PC-3 (cell line): ENCODE data around the gene CDK16.

ENCODE experiments used
- CTCF ChIP-seq: fragments of 300-600 bp; sonication (generic); conservative IDR thresholded peaks from 2 replicates; pipeline ENCODE4 v1.5.1; 2017; ENCODE audit warnings: antibody characterized with exemption, low read depth, mild to moderate bottlenecking, low read length
- EZH2 ChIP-seq: fragments of 300-600 bp; sonication (generic); IDR thresholded peaks from one replicate; pipeline ENCODE4 v1.6.1; 2017; ENCODE audit warnings: antibody characterized with exemption, mild to moderate bottlenecking, low read length; ENCODE audit not compliant: unreplicated experiment

DNA sequence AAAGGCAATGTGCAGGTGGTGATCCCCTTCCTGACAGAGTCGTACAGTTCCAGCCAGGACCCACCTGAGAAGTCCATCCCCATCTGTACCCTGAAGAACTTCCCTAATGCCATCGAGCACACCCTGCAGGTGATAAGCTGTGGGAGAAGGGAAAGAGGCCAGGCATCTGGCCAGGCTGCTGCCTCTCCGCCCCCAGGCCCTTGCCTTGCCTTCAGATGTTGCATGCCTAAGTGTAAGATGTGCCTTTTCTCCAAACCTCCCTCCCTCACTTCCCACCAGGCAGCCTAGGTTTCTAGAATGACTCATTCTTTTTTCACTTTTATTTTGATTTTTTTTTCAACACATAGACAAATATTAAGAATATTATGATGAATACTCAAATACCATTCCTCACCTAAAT lies 12.2 kb upstream of the CDK16 start:
- TF ChIP-seq CTCF = no peak
- no peak for TF ChIP-seq EZH2
